ENCODE data around the gene MYZAP.

The MYZAP gene

GRCh38 chr15:57705746-57706404 lies 114.2 kb downstream of the MYZAP start:
- no peak for DNase-seq
- in situ Hi-C loops (cut with HindIII; ENCODE audit: low pct_ligation_motif_present, low pct_unique_long_range_greater_than_20kb, low sequenced_read_pairs) = no loop called here

GRCh38 chr15:57706405-57707209 lies 114.9 kb downstream of the MYZAP start, which contains the start of gene POLR2M:
Gene POLR2M, plus strand, starts transcription at chr15:57706714. Its CDS starts 129 bp downstream, at chr15:57706843.
- DNase-seq = peak; percentile 98
- in situ Hi-C loops (cut with HindIII; ENCODE audit: low pct_ligation_motif_present, low pct_unique_long_range_greater_than_20kb, low sequenced_read_pairs) = no loop called here

GRCh38 chr15:57708047-57708446 lies 116.3 kb downstream of the MYZAP start:
- in situ Hi-C loops (cut with HindIII; ENCODE audit: low pct_ligation_motif_present, low pct_unique_long_range_greater_than_20kb, low sequenced_read_pairs) = no loop called here
- DNase-seq = no peak

DNA sequence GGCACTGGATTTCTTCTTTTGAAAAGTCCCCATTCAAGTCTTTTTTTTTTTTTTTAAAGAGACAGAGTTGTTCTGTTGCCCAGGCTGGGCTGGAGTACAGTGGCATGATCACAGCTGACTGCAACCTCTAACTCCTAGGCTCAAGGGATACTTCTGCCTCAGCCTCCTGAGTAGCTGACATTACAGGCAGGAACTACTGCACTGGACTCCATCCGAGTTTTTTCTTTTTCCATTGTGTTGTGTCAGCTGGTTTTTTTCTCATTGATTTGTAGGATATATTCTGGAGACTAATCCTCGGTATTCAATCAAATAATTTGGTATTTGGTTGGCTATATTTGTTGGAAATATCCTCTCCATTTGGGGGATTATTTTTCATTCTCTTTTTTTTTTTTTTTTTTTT lies 126.6 kb downstream of the MYZAP start:
- DNase-seq = no peak
- in situ Hi-C loops (cut with HindIII; ENCODE audit: low pct_ligation_motif_present, low pct_unique_long_range_greater_than_20kb, low sequenced_read_pairs) = no loop called here

DNA sequence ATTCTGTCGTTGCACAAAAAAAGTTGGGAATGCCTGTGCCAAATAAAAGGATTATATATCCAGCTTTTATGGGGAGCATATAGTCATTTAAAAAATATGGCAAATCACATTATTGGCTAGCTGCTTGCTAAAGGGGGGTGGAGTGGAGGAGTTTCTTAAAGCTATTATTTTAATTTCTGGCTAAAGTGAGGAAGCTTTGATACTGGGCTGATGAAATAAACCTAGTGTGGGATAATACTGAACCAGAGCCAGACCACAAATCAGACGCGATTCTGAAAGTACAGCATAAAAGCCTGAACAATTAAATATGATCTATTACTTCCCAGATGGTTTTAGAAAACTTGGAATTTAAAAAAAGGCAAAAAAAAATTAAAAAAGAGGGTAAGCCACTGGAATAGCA lies 129.2 kb downstream of the MYZAP start:
- in situ Hi-C loops (cut with HindIII; ENCODE audit: low pct_ligation_motif_present, low pct_unique_long_range_greater_than_20kb, low sequenced_read_pairs) = no loop called here
- DNase-seq = no peak

DNA sequence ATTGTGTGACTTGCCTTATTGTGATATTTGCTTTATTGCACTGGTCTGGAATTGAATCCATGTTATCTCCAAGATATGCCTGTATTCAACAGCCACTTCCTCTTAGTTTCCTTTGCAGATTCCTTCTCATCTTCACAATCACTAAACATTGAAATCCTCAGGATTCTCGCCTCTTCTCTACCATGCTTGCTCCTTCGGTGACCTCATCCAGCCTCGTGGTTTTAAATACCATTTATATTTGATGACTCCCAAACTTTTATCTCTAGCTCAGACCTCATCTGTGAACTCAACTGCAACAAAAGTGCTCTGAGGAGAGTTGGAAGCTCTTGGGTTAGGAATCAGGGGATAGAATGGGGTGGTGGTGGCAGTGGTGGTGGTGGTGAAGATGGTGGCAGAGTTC lies 134.7 kb downstream of the MYZAP start:
- in situ Hi-C loops (cut with HindIII; ENCODE audit: low pct_ligation_motif_present, low pct_unique_long_range_greater_than_20kb, low sequenced_read_pairs) = no loop called here

GRCh38 chr15:57727031-57727430 lies 135.3 kb downstream of the MYZAP start:
- no peak for DNase-seq

More for the DNA sequence above, 134.7 kb downstream of the MYZAP start:
- DNase-seq = peak; percentile 15

GRCh38 chr15:57728436-57728835 lies 136.7 kb downstream of the MYZAP start:
- no peak for DNase-seq
- in situ Hi-C loops (cut with HindIII; ENCODE audit: low pct_ligation_motif_present, low pct_unique_long_range_greater_than_20kb, low sequenced_read_pairs) = no loop called here

More at GRCh38 chr15:57727031-57727430, 135.3 kb downstream of the MYZAP start:
- in situ Hi-C loops (cut with HindIII; ENCODE audit: low pct_ligation_motif_present, low pct_unique_long_range_greater_than_20kb, low sequenced_read_pairs) = no loop called here

DNA sequence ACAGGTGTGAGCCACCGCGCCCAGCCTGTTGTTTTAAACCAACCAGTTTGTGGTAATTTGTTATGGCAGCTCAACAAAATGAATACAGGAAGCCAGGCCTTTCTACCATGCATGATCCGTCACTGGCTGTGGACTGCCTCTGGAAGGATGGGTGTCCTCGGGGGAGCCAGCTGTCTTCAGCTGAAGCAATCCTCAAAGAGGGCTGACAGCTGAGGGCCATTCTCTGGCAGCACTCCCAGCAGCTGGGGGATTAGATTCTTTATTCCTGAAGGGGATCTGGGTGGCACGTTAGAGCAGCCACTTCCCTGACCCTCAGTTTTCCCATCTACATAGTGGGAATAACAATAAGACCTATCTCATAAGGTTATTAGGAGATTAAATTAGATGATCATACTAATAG lies 139.2 kb downstream of the MYZAP start:
- in situ Hi-C loops (cut with HindIII; ENCODE audit: low pct_ligation_motif_present, low pct_unique_long_range_greater_than_20kb, low sequenced_read_pairs) = no loop called here
- no peak for DNase-seq

DNA sequence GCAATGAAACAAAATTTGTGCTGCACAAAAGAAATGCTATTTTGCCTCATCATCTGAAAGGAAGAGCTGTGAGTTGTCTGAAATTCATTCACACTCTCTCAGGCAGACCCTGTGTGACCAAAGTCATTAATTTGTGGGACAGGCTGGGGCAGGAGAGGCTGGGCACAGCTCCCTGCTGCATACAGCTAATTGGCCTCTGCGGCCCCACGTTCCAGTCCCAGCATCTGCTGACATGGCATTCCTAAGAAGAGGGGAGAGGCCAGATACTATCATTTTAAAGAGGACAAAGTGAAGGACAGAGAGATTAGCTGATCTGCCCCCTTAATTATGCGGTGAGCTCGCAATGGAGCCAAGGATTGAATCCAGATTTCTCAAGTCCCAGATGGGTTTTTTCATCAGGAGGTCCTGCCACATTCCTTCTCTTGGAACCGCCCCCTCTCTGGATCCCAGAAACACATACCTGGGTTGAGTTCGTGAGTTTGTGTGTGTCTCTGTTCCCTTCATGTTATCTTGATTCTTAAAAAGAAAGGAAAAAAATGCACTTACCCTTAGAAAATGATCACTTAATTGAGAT lies 139.9 kb downstream of the MYZAP start:
- in situ Hi-C loops (cut with HindIII; ENCODE audit: low pct_ligation_motif_present, low pct_unique_long_range_greater_than_20kb, low sequenced_read_pairs) = no loop called here
- no peak for DNase-seq

GRCh38 chr15:57732526-57733331 lies 141.0 kb downstream of the MYZAP start:
- in situ Hi-C loops (cut with HindIII; ENCODE audit: low pct_ligation_motif_present, low pct_unique_long_range_greater_than_20kb, low sequenced_read_pairs) = no loop called here
- peak; percentile 55 for DNase-seq

DNA sequence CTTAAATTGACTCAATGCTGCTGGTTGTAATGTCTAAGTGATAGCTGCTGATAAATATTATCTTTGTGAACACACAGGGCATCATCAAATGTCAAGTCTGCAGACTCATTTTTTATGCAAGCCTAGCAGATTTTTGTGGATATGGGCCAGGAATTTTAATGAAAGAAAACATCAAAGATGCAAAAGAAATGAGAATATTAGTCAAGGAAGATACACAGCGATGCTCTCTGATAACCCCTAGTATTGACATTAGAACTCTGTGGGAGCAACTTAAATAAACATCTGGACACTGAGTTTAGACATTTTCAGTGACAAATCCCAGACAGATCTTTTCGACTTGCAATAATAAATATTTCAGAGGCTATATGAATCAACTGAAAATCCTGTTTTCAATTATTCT lies 143.2 kb downstream of the MYZAP start:
- in situ Hi-C loops (cut with HindIII; ENCODE audit: low pct_ligation_motif_present, low pct_unique_long_range_greater_than_20kb, low sequenced_read_pairs) = no loop called here
- DNase-seq = no peak
